Measurements from ENCODE around the gene UBTD1.

The UBTD1 gene

GRCh38 chr10:97584060-97584797 lies 85.5 kb downstream of the UBTD1 start, which contains the start of gene HOGA1:
Gene HOGA1 (plus strand): TSS chr10:97584389. CDS start chr10:97584704, 315 bp downstream.
- Histone ChIP-seq H3K4me3 (peak within 1 kb of the TSS in 1 of 2 donors; percentile 25), H3K9me3 (no peaks in the 10 kb centered on the region), H3K27me3 (no peaks in the 10 kb centered on the region), H3K27ac (peak within 1 kb of the TSS; percentile 63 to 69), H3K4me1 (peaks cover 0 to 22% (median 15%) of the 10 kb centered on the region in 4 donors), H3K36me3 (no peaks in the 10 kb centered on the region)
- DNase-seq: peak; percentile 87 to 96
- TF ChIP-seq CTCF (IDR thresholded peaks at IDR 0.05): no peak
- intact Hi-C loops (cut with DNase I; ENCODE audit: low total_unique reads): no loop called here

GRCh38 chr10:97584798-97585438 lies 86.2 kb downstream of the UBTD1 start:
- H3K9me3 ChIP-seq: no peaks in the 10 kb centered on the region
- no peak for TF ChIP-seq CTCF (IDR thresholded peaks at IDR 0.05)
- no peak for DNase-seq
- H3K27ac ChIP-seq: peak overlapping the region; percentile 63 to 69
- H3K4me3 ChIP-seq: peak overlapping the region in 1 of 2 donors; percentile 25
- intact Hi-C loops (cut with DNase I; ENCODE audit: low total_unique reads): no loop called here
- peaks cover 0 to 22% (median 15%) of the 10 kb centered on the region in 4 donors for H3K4me1 ChIP-seq
- no peaks in the 10 kb centered on the region for H3K36me3 ChIP-seq
- no peaks in the 10 kb centered on the region for H3K27me3 ChIP-seq

GRCh38 chr10:97585439-97585811 lies 86.7 kb downstream of the UBTD1 start:
- no peaks in the 10 kb centered on the region for H3K36me3 ChIP-seq
- H3K27me3 ChIP-seq: no peaks in the 10 kb centered on the region
- no peak overlapping the region for H3K27ac ChIP-seq
- DNase-seq: no peak
- no peak for TF ChIP-seq CTCF (IDR thresholded peaks at IDR 0.05)
- H3K9me3 ChIP-seq: no peaks in the 10 kb centered on the region
- peaks cover 0 to 22% (median 15%) of the 10 kb centered on the region in 4 donors for H3K4me1 ChIP-seq
- no peak overlapping the region for H3K4me3 ChIP-seq
- intact Hi-C loops (cut with DNase I; ENCODE audit: low total_unique reads): no loop called here

- peaks cover 0 to 22% (median 15%) of the 10 kb centered on the region in 4 donors for H3K4me1 ChIP-seq
- intact Hi-C loops (cut with DNase I; ENCODE audit: low total_unique reads): no loop called here
- H3K27ac ChIP-seq: no peak overlapping the region
Measured at GRCh38 chr10:97587183-97587582, 88.5 kb downstream of the UBTD1 start.

GRCh38 chr10:97589479-97589878 lies 90.8 kb downstream of the UBTD1 start, which contains the start of gene C10orf62:
Gene C10orf62 (plus strand): TSS chr10:97589721. CDS start chr10:97589898, 177 bp downstream.
- no peaks in the 10 kb centered on the region for H3K27me3 ChIP-seq
- no peaks in the 10 kb centered on the region for H3K9me3 ChIP-seq
- TF ChIP-seq CTCF (IDR thresholded peaks at IDR 0.05): no peak
- no peak within 1 kb of the TSS for H3K4me3 ChIP-seq
- no peak within 1 kb of the TSS for H3K27ac ChIP-seq
- intact Hi-C loops (cut with DNase I; ENCODE audit: low total_unique reads): no loop called here
- DNase-seq: no peak
- H3K36me3 ChIP-seq: no peaks in the 10 kb centered on the region
- H3K4me1 ChIP-seq: peaks cover 0 to 27% (median 17%) of the 10 kb centered on the region in 4 donors

More at GRCh38 chr10:97587183-97587582, 88.5 kb downstream of the UBTD1 start:
- no peaks in the 10 kb centered on the region for H3K27me3 ChIP-seq
- no peaks in the 10 kb centered on the region for H3K36me3 ChIP-seq
- H3K9me3 ChIP-seq: no peaks in the 10 kb centered on the region
- no peak for TF ChIP-seq CTCF (IDR thresholded peaks at IDR 0.05)
- DNase-seq: no peak
- H3K4me3 ChIP-seq: no peak overlapping the region
